Neural cell (in vitro differentiated cells): ENCODE data around the gene GNG13.

ENCODE experiments used
- CTCF ChIP-seq: fragments of 450-650 bp; IDR thresholded peaks from 2 replicates; pipeline ENCODE4 v1.5.1; 2014; ENCODE audit warnings: antibody characterized with exemption, mild to moderate bottlenecking, moderate library complexity; ENCODE audit not compliant: poor library complexity, severe bottlenecking
- EP300 ChIP-seq: fragments of 450-650 bp; conservative IDR thresholded peaks from 2 replicates; pipeline ENCODE4 v1.6.1; 2014; ENCODE audit warnings: antibody characterized with exemption, mild to moderate bottlenecking, moderate library complexity; ENCODE audit not compliant: poor library complexity, severe bottlenecking
- EZH2 ChIP-seq: fragments of 200-600, 300-800 bp; shearing (Covaris generic), sonication (generic); IDR thresholded peaks from 2 replicates; pipeline ENCODE4 v1.6.1; 2014; ENCODE audit warnings: antibody characterized with exemption, low read length, borderline replicate concordance, mild to moderate bottlenecking; ENCODE audit not compliant: insufficient read depth, poor library complexity, severe bottlenecking
- REST ChIP-seq: IDR thresholded peaks from 2 replicates; pipeline ENCODE4 v1.6.1; 2012; ENCODE audit warnings: borderline replicate concordance
- TAF1 ChIP-seq: IDR thresholded peaks from 2 replicates; pipeline ENCODE4 v1.6.1; 2012; ENCODE audit warnings: low read depth

- TF ChIP-seq CTCF: no peak
- TF ChIP-seq REST: no peak
- TF ChIP-seq TAF1: no peak
- no peak for TF ChIP-seq EZH2
- no peak for TF ChIP-seq EP300
Observed at GRCh38 chr16:801584-802363, 1.2 kb upstream of the GNG13 start.
